ENCODE data around the gene TRAPPC14. TPM values are rescaled to one million over a fixed set of nuclear protein-coding genes. Genes with fewer than 3 reads are reported as not detected.
A peak's percentile ranks its signal among the peaks of the same experiment; 100 is the strongest.

Gene TRAPPC14, protein sequence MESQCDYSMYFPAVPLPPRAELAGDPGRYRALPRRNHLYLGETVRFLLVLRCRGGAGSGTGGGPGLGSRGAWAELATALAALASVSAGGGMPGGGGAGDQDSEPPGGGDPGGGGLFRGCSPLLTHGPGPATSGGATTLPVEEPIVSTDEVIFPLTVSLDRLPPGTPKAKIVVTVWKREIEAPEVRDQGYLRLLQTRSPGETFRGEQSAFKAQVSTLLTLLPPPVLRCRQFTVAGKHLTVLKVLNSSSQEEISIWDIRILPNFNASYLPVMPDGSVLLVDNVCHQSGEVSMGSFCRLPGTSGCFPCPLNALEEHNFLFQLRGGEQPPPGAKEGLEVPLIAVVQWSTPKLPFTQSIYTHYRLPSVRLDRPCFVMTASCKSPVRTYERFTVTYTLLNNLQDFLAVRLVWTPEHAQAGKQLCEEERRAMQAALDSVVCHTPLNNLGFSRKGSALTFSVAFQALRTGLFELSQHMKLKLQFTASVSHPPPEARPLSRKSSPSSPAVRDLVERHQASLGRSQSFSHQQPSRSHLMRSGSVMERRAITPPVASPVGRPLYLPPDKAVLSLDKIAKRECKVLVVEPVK
- 2.0 and 9.6 TPM in 2 replicates for total RNA-seq (2016; rRNA removed; fragmentation: Illumina TruSeq; extraction: Trizol)
- total RNA-seq (2016; cell fraction: cytosol; rRNA removed; fragmentation: Illumina TruSeq; extraction: Trizol; ENCODE audit: low read depth), result 1.5 and 1.8 TPM in 2 replicates
- 2.3 and 9.9 TPM in 2 replicates for total RNA-seq (2016; cell fraction: insoluble cytoplasmic fraction; rRNA removed; fragmentation: Illumina TruSeq; extraction: Trizol)
- 3.1 and 3.3 TPM in 2 replicates for total RNA-seq (2016; cell fraction: membrane; rRNA removed; fragmentation: Illumina TruSeq; extraction: Trizol)
- 15.6 and 20.8 TPM in 2 replicates for total RNA-seq (2016; cell fraction: nucleus; rRNA removed; fragmentation: Illumina TruSeq; extraction: Trizol)
- 4.7 and 7.0 TPM in 2 replicates for polyA plus RNA-seq (2011; rRNA removed)
- 1.6 and 1.7 TPM in 2 replicates for polyA plus RNA-seq (2011; cell fraction: cytosol; rRNA removed)
- polyA plus RNA-seq (2011; cell fraction: nucleus; rRNA removed), result 46.2 and 74.5 TPM in 2 replicates
- polyA plus RNA-seq (2012), result 7.0 and 9.8 TPM in 2 replicates
- polyA plus RNA-seq (2016; cell fraction: cytosol; fragmentation: Illumina TruSeq; extraction: Trizol; ENCODE audit: low read depth), result 1.8 TPM in 2 replicates
- 3.5 and 4.4 TPM in 2 replicates for polyA plus RNA-seq (2016; cell fraction: insoluble cytoplasmic fraction; fragmentation: Illumina TruSeq; extraction: Trizol; ENCODE audit: low read depth)
- polyA plus RNA-seq (2016; cell fraction: membrane; fragmentation: Illumina TruSeq; extraction: Trizol; ENCODE audit: low read depth), result 3.1 TPM in 2 replicates
- 51.8 and 52.2 TPM in 2 replicates for polyA plus RNA-seq (2016; cell fraction: nucleus; fragmentation: Illumina TruSeq; extraction: Trizol; ENCODE audit: insufficient read depth, low read depth)
- polyA minus RNA-seq (2011; rRNA and poly(A)+ RNA removed; ENCODE audit: low replicate concordance), result 10.0 and 12.3 TPM in 2 replicates
- polyA minus RNA-seq (2011; cell fraction: cytosol; rRNA and poly(A)+ RNA removed), result 1.5 and 2.7 TPM in 2 replicates
- polyA minus RNA-seq (2011; cell fraction: nucleus; rRNA and poly(A)+ RNA removed), result 15.2 and 18.6 TPM in 2 replicates
- Bru-seq, nascent RNA, result percentile 69 among the genes with signal in this experiment
- BruChase-seq, experiment 1, labeled RNA remaining after a 6-hour chase, result percentile 74 among the genes with signal in this experiment
- percentile 74 among the genes with signal in this experiment for BruChase-seq, experiment 2, labeled RNA remaining after a 2-hour chase
- long read RNA-seq, experiment 1, partial matches to known transcripts, result 0 of 1 reads
- long read RNA-seq, experiment 1, other reads (novel, unspliced or antisense), result 0 of 1 reads
- long read RNA-seq, experiment 2, transcript C7orf43-201 (11 exons, 2,520 nt), result major isoform, 7 of 14 reads
- long read RNA-seq, experiment 2, partial matches to known transcripts, result 5 of 14 reads
- long read RNA-seq, experiment 2, other reads (novel, unspliced or antisense), result 2 of 14 reads

- Histone ChIP-seq H3K36me3 (replicated peaks in 1 of 2; ENCODE audit: control insufficient read depth in 1 of 2, insufficient read depth in 2 of 2, low read length in 2 of 2) (peaks cover 6 to 24% of the 10 kb centered on the region in 2 experiments), H3K27me3 (ENCODE audit: control insufficient read depth in 1 of 2, insufficient read depth in 2 of 2, low read length in 2 of 2) (peaks cover 3 to 13% of the 10 kb centered on the region in 2 experiments; a peak in 2 of 5 replicates), H3K4me2 (ENCODE audit: low read depth, low read length) (peak within 1 kb of the TSS; percentile 75), H3K4me1 (ENCODE audit: insufficient read depth, low read length) (peaks cover 55% of the 10 kb centered on the region), H3K79me2 (ENCODE audit: insufficient read depth, low read length) (no peaks in the 10 kb centered on the region), H4K20me1 (ENCODE audit: insufficient read depth, low read length) (peaks cover 6% of the 10 kb centered on the region; the same call in 1 of the 2 replicates), H3K9ac (ENCODE audit: insufficient read depth, low read depth, low read length) (peak within 1 kb of the TSS; percentile 90), H2AFZ (ENCODE audit: low read length) (no peak within 1 kb of the TSS), H3K9me3 (ENCODE audit: low read length) (no peaks in the 10 kb centered on the region), H3K27ac (ENCODE audit: extremely low read length, insufficient read depth, low read length) (peak within 1 kb of the TSS; percentile 80), H3K4me3 (replicated peaks in 1 of 3; ENCODE audit: insufficient read depth in 1 of 3, low read depth in 2 of 3, low read length in 3 of 3) (peak within 1 kb of the TSS; percentile 90 to 99 (median 92))
- POLR2A ChIA-PET, result interaction anchor here (0.9 to 2.1 kb wide), 4 partner anchors 10 to 58 kb away, joined by 3 to 25 read pairs (median 7); partner anchors contain the start of gene LAMTOR4
- intact Hi-C loops (cut with micrococcal nuclease; ENCODE audit: unreplicated experiment) (no loop called here), in situ Hi-C loops (cut with HindIII; ENCODE audit: extremely low pct_ligation_motif_present, low pct_unique_long_range_greater_than_20kb) (no loop called here)
- WGBS (ENCODE audit: low lambda C conversion rate), result 4% methylated on average over 48 of the region's 87 CpGs
- CTCF ChIA-PET (ENCODE audit: low intra/inter-chr PET ratio, low total read pairs), result no interaction called here
- peak; percentile 75 for DNase-seq (ENCODE audit: low spot score)
- FAIRE-seq, result peak; percentile 37
- no TSS peak for BruUV-seq (replicated peaks)
- ATAC-seq, result peak; percentile 83
- TF ChIP-seq, protein P1, sequence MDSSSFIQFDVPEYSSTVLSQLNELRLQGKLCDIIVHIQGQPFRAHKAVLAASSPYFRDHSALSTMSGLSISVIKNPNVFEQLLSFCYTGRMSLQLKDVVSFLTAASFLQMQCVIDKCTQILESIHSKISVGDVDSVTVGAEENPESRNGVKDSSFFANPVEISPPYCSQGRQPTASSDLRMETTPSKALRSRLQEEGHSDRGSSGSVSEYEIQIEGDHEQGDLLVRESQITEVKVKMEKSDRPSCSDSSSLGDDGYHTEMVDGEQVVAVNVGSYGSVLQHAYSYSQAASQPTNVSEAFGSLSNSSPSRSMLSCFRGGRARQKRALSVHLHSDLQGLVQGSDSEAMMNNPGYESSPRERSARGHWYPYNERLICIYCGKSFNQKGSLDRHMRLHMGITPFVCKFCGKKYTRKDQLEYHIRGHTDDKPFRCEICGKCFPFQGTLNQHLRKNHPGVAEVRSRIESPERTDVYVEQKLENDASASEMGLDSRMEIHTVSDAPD (CRISPR knock-in tag; IDR thresholded peaks at IDR 0.05), result no peak
- TF ChIP-seq ARID4A (CRISPR knock-in tag; IDR thresholded peaks at IDR 0.05; ENCODE audit: borderline replicate concordance) (peak; percentile 89), GZF1 (CRISPR knock-in tag; IDR thresholded peaks at IDR 0.05) (no peak), SP2 (CRISPR knock-in tag; IDR thresholded peaks at IDR 0.05) (peak; percentile 7; the same call in 1 of the 2 replicates), EEA1 (CRISPR knock-in tag; IDR thresholded peaks at IDR 0.05; ENCODE audit: borderline replicate concordance) (no peak)
- TF ChIP-seq, protein P2, sequence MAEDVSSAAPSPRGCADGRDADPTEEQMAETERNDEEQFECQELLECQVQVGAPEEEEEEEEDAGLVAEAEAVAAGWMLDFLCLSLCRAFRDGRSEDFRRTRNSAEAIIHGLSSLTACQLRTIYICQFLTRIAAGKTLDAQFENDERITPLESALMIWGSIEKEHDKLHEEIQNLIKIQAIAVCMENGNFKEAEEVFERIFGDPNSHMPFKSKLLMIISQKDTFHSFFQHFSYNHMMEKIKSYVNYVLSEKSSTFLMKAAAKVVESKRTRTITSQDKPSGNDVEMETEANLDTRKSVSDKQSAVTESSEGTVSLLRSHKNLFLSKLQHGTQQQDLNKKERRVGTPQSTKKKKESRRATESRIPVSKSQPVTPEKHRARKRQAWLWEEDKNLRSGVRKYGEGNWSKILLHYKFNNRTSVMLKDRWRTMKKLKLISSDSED (CRISPR knock-in tag; IDR thresholded peaks at IDR 0.05), result no peak
Measured at GRCh38 chr7:100158229-100159098, at the start of gene TRAPPC14. TRAPPC14 (minus strand) TSS chr7:100158723; CDS start chr7:100158499, 224 bp downstream.

Data from HepG2 (cell line).